Keratinocyte (primary cell): ENCODE measurements around the gene TM9SF3. TPM values are rescaled to one million over a fixed set of nuclear protein-coding genes. Genes with fewer than 3 reads are reported as not detected.

Source experiments
- DNase-seq: peaks from one replicate; pipeline ENCODE4 v3.0.0-alpha.2; 2011; ENCODE audit warnings: low read depth, missing footprints, low spot score
- FAIRE-seq: peaks from 2 replicates; lab custom pipeline; 2011; peaks lifted over from hg19 to GRCh38; lab: Jason Lieb, UNC
- H2AFZ ChIP-seq: 2 replicates; pipeline ENCODE4 v1.6.0; 2012; ENCODE audit warnings: low read length, control low read depth, inconsistent platforms; ENCODE audit not compliant: control insufficient read depth
- H3K27ac ChIP-seq: 2 replicates; pipeline ENCODE4 v1.5.1; 2011; ENCODE audit warnings: low read length; ENCODE audit not compliant: control insufficient read depth, insufficient read depth
- H3K27me3 ChIP-seq: 3 replicates; pipeline ENCODE4 v1.6.0; 2011; ENCODE audit warnings: low read length; ENCODE audit not compliant: control insufficient read depth, insufficient read depth; ENCODE audit errors: extremely low read depth
- H3K36me3 ChIP-seq, 2 experiments: 2 replicates in 1 of 2; 3 replicates in 1 of 2; pipeline ENCODE4 v1.5.1; 2011; ENCODE audit warnings: low read length in 2 of 2, mild to moderate bottlenecking in 1 of 2; ENCODE audit not compliant: control insufficient read depth in 2 of 2, insufficient read depth in 2 of 2; ENCODE audit errors: extremely low read depth in 1 of 2
- H3K4me1 ChIP-seq: 3 replicates; pipeline ENCODE4 v1.5.1; 2011; ENCODE audit warnings: low read length; ENCODE audit not compliant: control insufficient read depth, insufficient read depth; ENCODE audit errors: extremely low read depth
- H3K4me2 ChIP-seq: 3 replicates; pipeline ENCODE4 v1.6.0; 2011; ENCODE audit warnings: low read depth, low read length; ENCODE audit not compliant: control insufficient read depth, insufficient read depth; ENCODE audit errors: extremely low read depth
- H3K4me3 ChIP-seq, 3 experiments: fragments of 200-600 bp in 1 of 3; sonication (generic) in 1 of 3; 2 replicates in 2 of 3; 3 replicates in 1 of 3; pipeline ENCODE4 v1.5.1; 2011 to 2016; ENCODE audit warnings: low read length in 3 of 3, mild to moderate bottlenecking in 3 of 3, control low read depth in 2 of 3, inconsistent platforms in 1 of 3, low read depth in 1 of 3, mixed read lengths in 1 of 3, mixed run types in 1 of 3, moderate library complexity in 1 of 3; ENCODE audit not compliant: control insufficient read depth in 2 of 3, insufficient read depth in 2 of 3; ENCODE audit errors: extremely low read depth in 1 of 3
- H3K79me2 ChIP-seq: 2 replicates; pipeline ENCODE4 v1.6.0; 2012; ENCODE audit warnings: low read length; ENCODE audit not compliant: control insufficient read depth, insufficient read depth
- H3K9ac ChIP-seq: 3 replicates; pipeline ENCODE4 v1.6.0; 2011; ENCODE audit warnings: low read length; ENCODE audit not compliant: control insufficient read depth, insufficient read depth; ENCODE audit errors: extremely low read depth
- H3K9me1 ChIP-seq: 3 replicates; pipeline ENCODE4 v1.6.0; 2011; ENCODE audit warnings: low read length; ENCODE audit not compliant: control insufficient read depth, insufficient read depth; ENCODE audit errors: extremely low read depth
- H3K9me3 ChIP-seq: 2 replicates; pipeline ENCODE4 v1.5.1; 2012; ENCODE audit warnings: low read depth, low read length; ENCODE audit not compliant: control insufficient read depth
- H4K20me1 ChIP-seq: 3 replicates; pipeline ENCODE4 v1.6.0; 2011; ENCODE audit warnings: low read length; ENCODE audit not compliant: control insufficient read depth, insufficient read depth; ENCODE audit errors: extremely low read depth
- EZH2 ChIP-seq: IDR thresholded peaks from one replicate; pipeline ENCODE4 v1.6.1; 2012; ENCODE audit warnings: inconsistent platforms, mild to moderate bottlenecking, low read length, moderate library complexity
- dilution Hi-C: fragments of 300-500 bp; cut with MboI; formaldehyde crosslinking; loops from one replicate; pipeline ENCODE4 v1.7.0; 2020; ENCODE audit warnings: low sequenced_read_pairs; ENCODE audit not compliant: extremely low pct_ligation_motif_present
- polyA plus RNA-seq, 5 experiments: library from polyadenylated mRNA; depleted of rRNA in 3 of 5; stranded (reverse) in 3 of 5; stranded (forward) in 1 of 5; unstranded in 1 of 5; fragments of >200 nt; gene quantifications; 1 replicate in 1 of 5; 2 replicates in 3 of 5; 3 replicates in 1 of 5; pipeline versions ENCODE4 v1.2.1 to v1.2.3, GENCODE V29; 2011 to 2012; ENCODE audit warnings: missing spikeins in 2 of 5, low read depth in 1 of 5, low replicate concordance in 1 of 5
- TF ChIP-seq, protein P1 (sequence below), 3 experiments: IDR thresholded peaks in 1 of 3; conservative IDR thresholded peaks in 1 of 3; optimal IDR thresholded peaks in 1 of 3; 2 replicates in 2 of 3; 3 replicates in 1 of 3; pipeline versions ENCODE3 to v1.5.1; 2011; ENCODE audit warnings: low read length in 3 of 3, mild to moderate bottlenecking in 3 of 3, moderate library complexity in 2 of 3, control low read depth in 1 of 3, inconsistent platforms in 1 of 3; ENCODE audit not compliant: insufficient read depth in 2 of 3; ENCODE audit errors: extremely low read depth in 1 of 3

The TM9SF3 gene
- polyA plus RNA-seq, 1 donor (not counting 4 experiments of a cell fraction or from before 2014, with no cell fraction given) = 90.0 TPM

DNA sequence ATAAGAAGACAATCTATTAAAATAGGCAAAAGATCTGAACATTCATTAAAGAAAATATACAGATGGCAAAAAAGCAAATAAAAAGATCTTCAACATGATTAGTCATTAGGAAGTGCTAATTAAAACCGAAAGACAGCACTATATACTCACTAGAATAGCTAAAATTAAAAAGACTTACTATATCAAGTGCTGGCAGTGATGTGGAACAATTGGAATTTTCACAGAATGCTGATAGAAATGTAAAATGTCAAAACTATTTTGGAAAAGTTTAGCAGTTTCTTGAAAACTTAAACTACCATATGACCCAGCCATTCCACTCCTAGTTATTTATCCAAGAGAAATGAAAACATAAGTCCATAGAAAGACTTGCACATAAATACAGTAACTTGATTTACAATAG lies 48.1 kb downstream of the TM9SF3 start:
- Histone ChIP-seq H3K27ac (no peak overlapping the region), H3K9ac (no peak overlapping the region)
- FAIRE-seq = no peak

DNA sequence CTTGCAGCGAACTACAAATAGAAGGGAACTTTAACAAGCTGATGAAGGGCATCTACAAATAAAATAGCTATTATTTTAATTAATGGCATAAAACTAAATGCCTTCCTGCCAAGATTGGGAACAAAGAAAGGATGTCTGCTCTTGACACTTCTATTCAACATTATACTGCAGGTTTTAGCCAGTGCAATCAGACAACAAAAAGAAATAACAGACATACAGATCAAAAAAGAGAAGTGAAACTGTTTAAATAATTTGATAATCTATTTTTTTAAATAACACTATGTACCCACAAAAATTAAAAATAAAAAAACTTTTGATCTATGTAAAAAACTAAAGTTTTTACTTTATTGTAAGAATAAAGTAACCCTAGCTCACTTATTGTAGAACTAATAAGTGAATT lies 50.7 kb downstream of the TM9SF3 start:
- no peak overlapping the region for H2AFZ ChIP-seq
- no peak overlapping the region for H3K27ac ChIP-seq
- no peak overlapping the region for H3K4me3 ChIP-seq
- H3K36me3 ChIP-seq = peaks cover 6 to 7% of the 10 kb centered on the region in 2 experiments
- TF ChIP-seq EZH2 = no peak
- TF ChIP-seq, protein P1, sequence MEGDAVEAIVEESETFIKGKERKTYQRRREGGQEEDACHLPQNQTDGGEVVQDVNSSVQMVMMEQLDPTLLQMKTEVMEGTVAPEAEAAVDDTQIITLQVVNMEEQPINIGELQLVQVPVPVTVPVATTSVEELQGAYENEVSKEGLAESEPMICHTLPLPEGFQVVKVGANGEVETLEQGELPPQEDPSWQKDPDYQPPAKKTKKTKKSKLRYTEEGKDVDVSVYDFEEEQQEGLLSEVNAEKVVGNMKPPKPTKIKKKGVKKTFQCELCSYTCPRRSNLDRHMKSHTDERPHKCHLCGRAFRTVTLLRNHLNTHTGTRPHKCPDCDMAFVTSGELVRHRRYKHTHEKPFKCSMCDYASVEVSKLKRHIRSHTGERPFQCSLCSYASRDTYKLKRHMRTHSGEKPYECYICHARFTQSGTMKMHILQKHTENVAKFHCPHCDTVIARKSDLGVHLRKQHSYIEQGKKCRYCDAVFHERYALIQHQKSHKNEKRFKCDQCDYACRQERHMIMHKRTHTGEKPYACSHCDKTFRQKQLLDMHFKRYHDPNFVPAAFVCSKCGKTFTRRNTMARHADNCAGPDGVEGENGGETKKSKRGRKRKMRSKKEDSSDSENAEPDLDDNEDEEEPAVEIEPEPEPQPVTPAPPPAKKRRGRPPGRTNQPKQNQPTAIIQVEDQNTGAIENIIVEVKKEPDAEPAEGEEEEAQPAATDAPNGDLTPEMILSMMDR (optimal IDR thresholded peaks at IDR 0.05 in 1 of 3, IDR thresholded peaks at IDR 0.05 in 1 of 3, conservative IDR thresholded peaks at IDR 0.05 in 1 of 3; ENCODE audit: extremely low read depth in 1 of 3, insufficient read depth in 2 of 3, low read length in 3 of 3) = no peak
- H4K20me1 ChIP-seq = no peaks in the 10 kb centered on the region
- no peak overlapping the region for H3K4me2 ChIP-seq
- no peaks in the 10 kb centered on the region for H3K4me1 ChIP-seq
- peaks cover 32% of the 10 kb centered on the region for H3K79me2 ChIP-seq
- H3K27me3 ChIP-seq = no peaks in the 10 kb centered on the region
- H3K9ac ChIP-seq = no peak overlapping the region
- no peaks in the 10 kb centered on the region for H3K9me3 ChIP-seq
- dilution Hi-C loops = no loop called here
- DNase-seq (no peak), FAIRE-seq (no peak)
- no peaks in the 10 kb centered on the region for H3K9me1 ChIP-seq

More for the DNA sequence above, 48.1 kb downstream of the TM9SF3 start:
- H3K79me2 ChIP-seq = peaks cover 37% of the 10 kb centered on the region
- H3K9me3 ChIP-seq = no peaks in the 10 kb centered on the region
- no peaks in the 10 kb centered on the region for H4K20me1 ChIP-seq
- H3K4me2 ChIP-seq = no peak overlapping the region
- no peaks in the 10 kb centered on the region for H3K9me1 ChIP-seq
- H3K4me1 ChIP-seq = peaks cover 4% of the 10 kb centered on the region
- H3K27me3 ChIP-seq = no peaks in the 10 kb centered on the region
- no peak overlapping the region for H2AFZ ChIP-seq
- H3K4me3 ChIP-seq = no peak overlapping the region
- no peak for DNase-seq
- no peak for TF ChIP-seq EZH2
- TF ChIP-seq, protein P1 (optimal IDR thresholded peaks at IDR 0.05 in 1 of 3, IDR thresholded peaks at IDR 0.05 in 1 of 3, conservative IDR thresholded peaks at IDR 0.05 in 1 of 3; ENCODE audit: extremely low read depth in 1 of 3, insufficient read depth in 2 of 3, low read length in 3 of 3) = no peak
- peaks cover 1 to 6% of the 10 kb centered on the region in 2 experiments for H3K36me3 ChIP-seq
- dilution Hi-C loops = no loop called here
